HCT116 (cell line): Measurements from ENCODE around the gene TMEM35A.

Experiments
- CTCF ChIP-seq, 3 experiments: fragments of 200-600 bp in 1 of 3; sonication (generic) in 1 of 3; IDR thresholded peaks in 2 of 3; conservative IDR thresholded peaks in 1 of 3; 2 replicates each; pipeline ENCODE4 v1.5.1; 2012 to 2017; ENCODE audit warnings: low read depth in 2 of 3, low read length in 2 of 3, antibody characterized with exemption in 1 of 3, borderline replicate concordance in 1 of 3, control low read depth in 1 of 3, mild to moderate bottlenecking in 1 of 3, mixed read lengths in 1 of 3, mixed run types in 1 of 3, moderate library complexity in 1 of 3; ENCODE audit not compliant: insufficient read depth in 1 of 3
- POLR2A ChIP-seq: IDR thresholded peaks from 2 replicates; pipeline ENCODE4 v1.7.0; 2011; ENCODE audit warnings: borderline replicate concordance; ENCODE audit not compliant: insufficient read depth, insufficient read length; ENCODE audit errors: extremely low read depth
- RAD21 ChIP-seq: IDR thresholded peaks from 2 replicates; pipeline ENCODE4 v1.6.1; 2012; ENCODE audit warnings: low read depth, mild to moderate bottlenecking

GRCh38 chrX:101040197-101040596 lies 38.5 kb upstream of the TMEM35A start:
- TF ChIP-seq RAD21: no peak
- TF ChIP-seq CTCF (IDR thresholded peaks at IDR 0.05 in 2 of 3, conservative IDR thresholded peaks at IDR 0.05 in 1 of 3; ENCODE audit: borderline replicate concordance in 1 of 3, insufficient read depth in 1 of 3, low read depth in 2 of 3, low read length in 2 of 3): no peak
- TF ChIP-seq POLR2A: no peak
